Kidney tubule cell (primary cell): ENCODE data around the gene ARHGAP21.

Experiments used
- DNase-seq: peaks from one replicate; pipeline ENCODE4 v3.0.0-alpha.2; 2018; ENCODE audit warnings: low spot score

The ARHGAP21 gene

GRCh38 chr10:24574161-24574560 lies 149.5 kb downstream of the ARHGAP21 start:
- DNase-seq, result peak; percentile 20

- no peak for DNase-seq
These were observed 151.7 kb downstream of the ARHGAP21 start for GRCh38 chr10:24571870-24572450.

GRCh38 chr10:24570658-24571426 lies 152.8 kb downstream of the ARHGAP21 start:
- DNase-seq, result no peak

- no peak for DNase-seq
These were observed 153.6 kb downstream of the ARHGAP21 start for GRCh38 chr10:24569828-24570657.

GRCh38 chr10:24569330-24569796 lies 154.3 kb downstream of the ARHGAP21 start:
- no peak for DNase-seq

- DNase-seq, result no peak
These were observed 155.6 kb downstream of the ARHGAP21 start for GRCh38 chr10:24568042-24568441.

- no peak for DNase-seq
These were observed 162.2 kb downstream of the ARHGAP21 start for GRCh38 chr10:24561453-24561852.

- peak; percentile 81 for DNase-seq
These were observed 166.6 kb downstream of the ARHGAP21 start for GRCh38 chr10:24556750-24557742.

GRCh38 chr10:24556126-24556749 lies 167.4 kb downstream of the ARHGAP21 start:
- no peak for DNase-seq

- DNase-seq, result no peak
These were observed 169.7 kb downstream of the ARHGAP21 start for GRCh38 chr10:24554036-24554435.

GRCh38 chr10:24553051-24553612 lies 170.6 kb downstream of the ARHGAP21 start:
- DNase-seq, result peak; percentile 6

GRCh38 chr10:24552346-24553016 lies 171.2 kb downstream of the ARHGAP21 start:
- peak; percentile 39 for DNase-seq

GRCh38 chr10:24551161-24551560 lies 172.5 kb downstream of the ARHGAP21 start:
- no peak for DNase-seq

GRCh38 chr10:24550680-24551079 lies 173.0 kb downstream of the ARHGAP21 start:
- no peak for DNase-seq

- no peak for DNase-seq
These were observed 178.1 kb downstream of the ARHGAP21 start for GRCh38 chr10:24545585-24545984.

- no peak for DNase-seq
These were observed 178.9 kb downstream of the ARHGAP21 start for GRCh38 chr10:24544776-24545175.

- no peak for DNase-seq
These were observed 181.1 kb downstream of the ARHGAP21 start for GRCh38 chr10:24542314-24543270.

- DNase-seq, result no peak
These were observed 182.4 kb downstream of the ARHGAP21 start for GRCh38 chr10:24541239-24541753.

- no peak for DNase-seq
These were observed 187.1 kb downstream of the ARHGAP21 start for GRCh38 chr10:24536636-24537035.
